Parathyroid adenoma (tissue), 2 donors: ENCODE data around the gene EIPR1.

Source experiments
- H2AFZ ChIP-seq: fragments of 300-600 bp; sonication (generic); one replicate; pipeline ENCODE4 v1.7.0; 2017; ENCODE audit warnings: antibody characterized with exemption, mild to moderate bottlenecking
- H3K27ac ChIP-seq: fragments of 300-600 bp; sonication (generic); one replicate; pipeline ENCODE4 v1.7.0; 2017
- H3K27me3 ChIP-seq: fragments of 300-600 bp; sonication (generic); one replicate; pipeline ENCODE4 v1.7.0; 2017; ENCODE audit warnings: low read length; ENCODE audit not compliant: control insufficient read depth, insufficient read depth
- H3K36me3 ChIP-seq: fragments of 300-600 bp; sonication (generic); one replicate; pipeline ENCODE4 v1.7.0; 2017; ENCODE audit warnings: low read length; ENCODE audit not compliant: control insufficient read depth, insufficient read depth
- H3K4me1 ChIP-seq: fragments of 300-600 bp; sonication (generic); one replicate; pipeline ENCODE4 v1.7.0; 2017; ENCODE audit warnings: control low read depth
- H3K4me2 ChIP-seq: fragments of 300-600 bp; sonication (generic); one replicate; pipeline ENCODE4 v1.7.0; 2017; ENCODE audit warnings: low read length
- H3K4me3 ChIP-seq: fragments of 300-600 bp; sonication (generic); one replicate; pipeline ENCODE4 v1.7.0; 2017; ENCODE audit warnings: low read depth, low read length
- H3K79me2 ChIP-seq: fragments of 300-600 bp; sonication (generic); one replicate; pipeline ENCODE4 v1.7.0; 2017; ENCODE audit warnings: control low read depth
- H3K9ac ChIP-seq: fragments of 300-600 bp; sonication (generic); one replicate; pipeline ENCODE4 v1.7.0; 2017; ENCODE audit warnings: mild to moderate bottlenecking
- H3K9me3 ChIP-seq: fragments of 300-600 bp; sonication (generic); one replicate; pipeline ENCODE4 v1.7.0; 2017; ENCODE audit warnings: low read length; ENCODE audit not compliant: control insufficient read depth
- CTCF ChIP-seq: fragments of 300-600 bp; sonication (generic); IDR thresholded peaks from one replicate; pipeline ENCODE4 v1.7.0; 2017; ENCODE audit warnings: antibody characterized with exemption, mild to moderate bottlenecking
- donor health status: primary hyperparathyroidism.

EIPR1 gene

GRCh38 chr2:3154700-3155099 lies 222.9 kb downstream of the EIPR1 start:
- Histone ChIP-seq H3K27me3 (no peaks in the 10 kb centered on the region), H2AFZ (no peak overlapping the region), H3K4me3 (no peak overlapping the region), H3K36me3 (no peaks in the 10 kb centered on the region), H3K4me1 (no peaks in the 10 kb centered on the region), H3K27ac (no peak overlapping the region), H3K9me3 (no peaks in the 10 kb centered on the region), H3K79me2 (no peaks in the 10 kb centered on the region), H3K9ac (no peak overlapping the region), H3K4me2 (no peak overlapping the region)
- no peak for TF ChIP-seq CTCF

GRCh38 chr2:3154146-3154545 lies 223.5 kb downstream of the EIPR1 start:
- TF ChIP-seq CTCF: no peak
- no peaks in the 10 kb centered on the region for H3K27me3 ChIP-seq
- H3K36me3 ChIP-seq: no peaks in the 10 kb centered on the region
- no peak overlapping the region for H2AFZ ChIP-seq
- H3K9me3 ChIP-seq: no peaks in the 10 kb centered on the region
- H3K4me2 ChIP-seq: no peak overlapping the region
- H3K4me3 ChIP-seq: no peak overlapping the region
- H3K9ac ChIP-seq: no peak overlapping the region
- no peaks in the 10 kb centered on the region for H3K79me2 ChIP-seq
- no peak overlapping the region for H3K27ac ChIP-seq
- no peaks in the 10 kb centered on the region for H3K4me1 ChIP-seq

GRCh38 chr2:3151153-3151918 lies 226.3 kb downstream of the EIPR1 start:
- Histone ChIP-seq H3K4me1 (no peaks in the 10 kb centered on the region), H3K4me2 (no peak overlapping the region), H3K9me3 (no peaks in the 10 kb centered on the region), H3K27me3 (no peaks in the 10 kb centered on the region), H2AFZ (no peak overlapping the region), H3K27ac (no peak overlapping the region), H3K36me3 (no peaks in the 10 kb centered on the region), H3K79me2 (no peaks in the 10 kb centered on the region), H3K4me3 (no peak overlapping the region), H3K9ac (no peak overlapping the region)
- no peak for TF ChIP-seq CTCF

GRCh38 chr2:3149441-3150217 lies 228.0 kb downstream of the EIPR1 start:
- H2AFZ ChIP-seq: no peak overlapping the region
- H3K36me3 ChIP-seq: no peaks in the 10 kb centered on the region

More at GRCh38 chr2:3149441-3150217, 228.0 kb downstream of the EIPR1 start:
- Histone ChIP-seq H3K4me1 (no peaks in the 10 kb centered on the region), H3K9me3 (no peaks in the 10 kb centered on the region), H3K27ac (no peak overlapping the region), H3K4me2 (no peak overlapping the region), H3K27me3 (no peaks in the 10 kb centered on the region), H3K4me3 (no peak overlapping the region), H3K9ac (no peak overlapping the region), H3K79me2 (no peaks in the 10 kb centered on the region)
- TF ChIP-seq CTCF: no peak
